ENCODE results near the gene GPR160. TPM values are rescaled to one million over a fixed set of nuclear protein-coding genes. Genes with fewer than 3 reads are reported as not detected.

GPR160 gene, protein sequence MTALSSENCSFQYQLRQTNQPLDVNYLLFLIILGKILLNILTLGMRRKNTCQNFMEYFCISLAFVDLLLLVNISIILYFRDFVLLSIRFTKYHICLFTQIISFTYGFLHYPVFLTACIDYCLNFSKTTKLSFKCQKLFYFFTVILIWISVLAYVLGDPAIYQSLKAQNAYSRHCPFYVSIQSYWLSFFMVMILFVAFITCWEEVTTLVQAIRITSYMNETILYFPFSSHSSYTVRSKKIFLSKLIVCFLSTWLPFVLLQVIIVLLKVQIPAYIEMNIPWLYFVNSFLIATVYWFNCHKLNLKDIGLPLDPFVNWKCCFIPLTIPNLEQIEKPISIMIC
- 13.3 TPM for total RNA-seq (2013)
- polyA plus RNA-seq: 10 to 100 TPM; 10.0 to 19.7 (median 11.5) TPM
- 7.6 and 12.4 TPM in 2 replicates for polyA minus RNA-seq
- total RNA-seq: 3.8 to 49.3 (median 29.8) reads per million in 11 experiments

DNA sequence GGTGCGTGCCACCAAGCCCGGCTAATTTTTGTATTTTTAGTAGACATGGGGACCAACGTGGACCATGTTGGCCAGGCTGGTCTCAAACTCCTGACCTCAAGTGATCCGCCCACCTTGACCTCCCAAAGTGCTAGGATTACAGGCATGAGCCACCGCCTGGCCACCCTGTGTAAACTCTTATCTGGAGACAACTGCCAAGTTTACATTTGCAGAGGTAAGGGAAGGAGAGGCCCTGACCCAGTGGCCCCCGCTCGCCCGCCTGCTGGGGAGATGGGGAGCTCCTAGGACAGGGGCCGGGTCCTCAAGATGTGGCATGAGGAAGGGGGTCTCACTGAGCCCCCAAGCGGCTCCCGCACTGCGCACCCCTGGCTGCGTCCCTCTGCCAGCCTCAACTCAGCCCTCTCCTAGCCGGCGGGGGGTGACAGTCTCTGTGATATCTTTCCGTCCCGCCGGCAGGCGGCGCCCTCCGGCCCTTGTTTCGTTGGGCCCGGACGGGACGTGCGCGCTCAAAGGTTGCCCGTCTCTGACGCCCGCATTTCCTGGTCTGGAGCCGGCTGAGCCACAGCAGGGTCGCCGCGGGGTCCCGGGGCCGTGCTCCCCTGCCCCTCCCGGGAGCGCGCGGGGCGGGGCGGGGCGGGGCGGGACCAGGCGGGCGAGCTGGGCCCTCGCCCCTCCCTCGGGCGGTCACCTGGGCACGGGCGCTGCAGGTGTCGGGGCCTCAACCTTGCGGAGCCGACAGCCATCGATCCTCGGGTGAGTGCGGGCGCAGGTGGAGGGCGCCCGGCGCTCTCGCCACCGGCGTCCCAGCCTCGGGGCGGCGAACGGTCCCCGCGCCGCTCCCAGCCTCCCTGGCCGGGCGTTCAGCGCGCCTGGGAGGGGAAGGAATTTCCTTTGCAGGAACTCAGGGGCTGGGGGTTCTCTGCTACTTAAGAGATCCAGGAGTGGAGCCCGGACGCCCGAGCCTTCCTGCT, at the start of gene GPR160:
Gene GPR160, plus strand, starts transcription at position 533 of the 971 bp plus-strand sequence. CDS start 45,978 bp downstream, outside the sequence.
- Histone ChIP-seq H3K9ac (ENCODE audit: insufficient read depth, low read length, poor library complexity, severe bottlenecking) (peak within 1 kb of the TSS; percentile 90), H3K4me3 (replicated peaks in 1 of 3; ENCODE audit: low read depth in 2 of 3, low read length in 3 of 3) (peak within 1 kb of the TSS; percentile 69 to 97 (median 84)), H4K20me1 (ENCODE audit: insufficient read depth, low read length) (no peaks in the 10 kb centered on the region), H2AFZ (ENCODE audit: insufficient read depth, low read depth, low read length, poor library complexity, severe bottlenecking) (peak within 1 kb of the TSS; percentile 93), H3K27ac (ENCODE audit: low read depth in 1 of 2, low read length in 2 of 2) (peak within 1 kb of the TSS; percentile 48 to 76), H3K9me3 (replicated peaks in 1 of 2; ENCODE audit: control insufficient read depth in 1 of 2, insufficient read depth in 1 of 2, low read length in 2 of 2) (peaks cover 0 to 6% of the 10 kb centered on the region in 2 donors), H3K36me3 (replicated peaks in 1 of 2; ENCODE audit: control insufficient read depth in 1 of 2, insufficient read depth in 2 of 2, low read length in 2 of 2) (no peaks in the 10 kb centered on the region), H3K4me2 (replicated peaks; ENCODE audit: extremely low read depth, low read length, poor library complexity, severe bottlenecking) (peak within 1 kb of the TSS; percentile 96), H3K79me2 (ENCODE audit: insufficient read depth, low read length) (peaks cover 23% of the 10 kb centered on the region), H3K27me3 (ENCODE audit: control insufficient read depth in 2 of 2, insufficient read depth in 2 of 2, low read length in 2 of 2) (no peaks in the 10 kb centered on the region), H3K4me1 (ENCODE audit: control insufficient read depth in 1 of 2, insufficient read depth in 2 of 2, low read length in 2 of 2) (peaks cover 21 to 32% of the 10 kb centered on the region in 2 donors)
- Mint-ChIP-seq H3K9me3 (peaks cover 2 to 7% (median 5%) of the 10 kb centered on the region in 7 donors), H3K27me3 (ENCODE audit: low read depth in 3 of 3) (peaks cover 0 to 2% (median 0%) of the 10 kb centered on the region in 3 donors), H3K4me1 (peaks cover 19% of the 10 kb centered on the region), H3K27ac (peak within 1 kb of the TSS; percentile 78 to 89 (median 82)), H3K36me3 (peaks cover 10 to 15% of the 10 kb centered on the region in 2 donors), H3K4me3 (peak within 1 kb of the TSS; percentile 93 to 94)
- WGBS (ENCODE audit: insufficient coverage): 4% methylated on average over 67 of the region's 78 CpGs
- peak; percentile 76 to 87 (median 82) for DNase-seq
- TF ChIP-seq, protein P1, sequence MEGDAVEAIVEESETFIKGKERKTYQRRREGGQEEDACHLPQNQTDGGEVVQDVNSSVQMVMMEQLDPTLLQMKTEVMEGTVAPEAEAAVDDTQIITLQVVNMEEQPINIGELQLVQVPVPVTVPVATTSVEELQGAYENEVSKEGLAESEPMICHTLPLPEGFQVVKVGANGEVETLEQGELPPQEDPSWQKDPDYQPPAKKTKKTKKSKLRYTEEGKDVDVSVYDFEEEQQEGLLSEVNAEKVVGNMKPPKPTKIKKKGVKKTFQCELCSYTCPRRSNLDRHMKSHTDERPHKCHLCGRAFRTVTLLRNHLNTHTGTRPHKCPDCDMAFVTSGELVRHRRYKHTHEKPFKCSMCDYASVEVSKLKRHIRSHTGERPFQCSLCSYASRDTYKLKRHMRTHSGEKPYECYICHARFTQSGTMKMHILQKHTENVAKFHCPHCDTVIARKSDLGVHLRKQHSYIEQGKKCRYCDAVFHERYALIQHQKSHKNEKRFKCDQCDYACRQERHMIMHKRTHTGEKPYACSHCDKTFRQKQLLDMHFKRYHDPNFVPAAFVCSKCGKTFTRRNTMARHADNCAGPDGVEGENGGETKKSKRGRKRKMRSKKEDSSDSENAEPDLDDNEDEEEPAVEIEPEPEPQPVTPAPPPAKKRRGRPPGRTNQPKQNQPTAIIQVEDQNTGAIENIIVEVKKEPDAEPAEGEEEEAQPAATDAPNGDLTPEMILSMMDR (IDR thresholded peaks at IDR 0.05): peak; percentile 91
- intact Hi-C loops (cut with micrococcal nuclease): loop anchor here (5.0 to 10.0 kb wide), 3 partner anchors 53 to 270 kb away; partner anchors contain the start of genes ACTRT3 (in 1 of the 2) and TERC (in 1 of the 2)

DNA sequence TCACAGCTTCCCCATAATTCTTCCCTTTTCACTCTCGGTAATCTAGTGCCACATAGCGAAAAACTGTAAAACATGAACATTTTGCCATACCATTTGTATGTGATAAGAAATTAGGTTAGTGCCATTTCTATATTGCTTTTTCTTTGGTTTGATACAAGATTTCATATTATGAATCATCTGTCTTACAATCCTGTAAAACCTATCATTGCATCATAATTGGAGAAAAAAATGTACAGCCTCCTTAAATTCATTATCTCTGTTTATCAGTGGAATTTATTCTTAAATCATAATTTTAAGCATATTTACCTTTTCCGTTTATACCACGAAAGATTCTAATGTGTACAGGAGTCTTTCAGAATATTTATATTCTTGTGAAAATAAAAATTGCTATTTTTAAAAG, 47.4 kb upstream of the GPR160 start:
- Mint-ChIP-seq H3K4me1 (peaks cover 5% of the 10 kb centered on the region), H3K27ac (no peak overlapping the region), H3K36me3 (peaks cover 36 to 44% of the 10 kb centered on the region in 2 donors), H3K27me3 (ENCODE audit: low read depth in 3 of 3) (no peaks in the 10 kb centered on the region), H3K4me3 (no peak overlapping the region), H3K9me3 (peaks cover 0 to 2% (median 0%) of the 10 kb centered on the region in 7 donors)
- H3K9ac ChIP-seq (ENCODE audit: insufficient read depth, low read length, poor library complexity, severe bottlenecking): no peak overlapping the region
- H3K9me3 ChIP-seq (replicated peaks in 1 of 2; ENCODE audit: control insufficient read depth in 1 of 2, insufficient read depth in 1 of 2, low read length in 2 of 2): no peaks in the 10 kb centered on the region
- intact Hi-C loops (cut with micrococcal nuclease): loop anchor here in 1 of 2 donors (10.0 kb wide), 1 partner anchor 54 kb away; no protein-coding TSS in a partner anchor
- no peaks in the 10 kb centered on the region for H3K27me3 ChIP-seq (ENCODE audit: control insufficient read depth in 2 of 2, insufficient read depth in 2 of 2, low read length in 2 of 2)
- H2AFZ ChIP-seq (ENCODE audit: insufficient read depth, low read depth, low read length, poor library complexity, severe bottlenecking): no peak overlapping the region
- H3K36me3 ChIP-seq (replicated peaks in 1 of 2; ENCODE audit: control insufficient read depth in 1 of 2, insufficient read depth in 2 of 2, low read length in 2 of 2): peaks cover 68 to 93% of the 10 kb centered on the region in 2 donors
- peaks cover 4 to 8% of the 10 kb centered on the region in 2 donors for H3K4me1 ChIP-seq (ENCODE audit: control insufficient read depth in 1 of 2, insufficient read depth in 2 of 2, low read length in 2 of 2)
- no peak overlapping the region for H3K4me2 ChIP-seq (replicated peaks; ENCODE audit: extremely low read depth, low read length, poor library complexity, severe bottlenecking)
- H3K79me2 ChIP-seq (ENCODE audit: insufficient read depth, low read length): no peaks in the 10 kb centered on the region
- H4K20me1 ChIP-seq (ENCODE audit: insufficient read depth, low read length): no peaks in the 10 kb centered on the region
- WGBS (ENCODE audit: insufficient coverage): no CpG with 5 or more reads among the region's 4 CpGs
- H3K27ac ChIP-seq (ENCODE audit: low read depth in 1 of 2, low read length in 2 of 2): no peak overlapping the region
- no peak for DNase-seq
- TF ChIP-seq, protein P1 (IDR thresholded peaks at IDR 0.05): no peak
- H3K4me3 ChIP-seq (replicated peaks in 1 of 3; ENCODE audit: low read depth in 2 of 3, low read length in 3 of 3): no peak overlapping the region

Measured in CD14-positive monocyte (primary cell).